Keratinocyte (primary cell): Measurements from ENCODE around the gene PURA. TPM values are rescaled to one million over a fixed set of nuclear protein-coding genes. Genes with fewer than 3 reads are reported as not detected.

Source experiments
- DNase-seq: peaks from one replicate; pipeline ENCODE4 v3.0.0-alpha.2; 2011; ENCODE audit warnings: low read depth, missing footprints, low spot score
- FAIRE-seq: peaks from 2 replicates; lab custom pipeline; 2011; peaks lifted over from hg19 to GRCh38; lab: Jason Lieb, UNC
- H2AFZ ChIP-seq: 2 replicates; pipeline ENCODE4 v1.6.0; 2012; ENCODE audit warnings: low read length, control low read depth, inconsistent platforms; ENCODE audit not compliant: control insufficient read depth
- H3K27ac ChIP-seq: 2 replicates; pipeline ENCODE4 v1.5.1; 2011; ENCODE audit warnings: low read length; ENCODE audit not compliant: control insufficient read depth, insufficient read depth
- H3K27me3 ChIP-seq: 3 replicates; pipeline ENCODE4 v1.6.0; 2011; ENCODE audit warnings: low read length; ENCODE audit not compliant: control insufficient read depth, insufficient read depth; ENCODE audit errors: extremely low read depth
- H3K36me3 ChIP-seq, 2 experiments: 2 replicates in 1 of 2; 3 replicates in 1 of 2; pipeline ENCODE4 v1.5.1; 2011; ENCODE audit warnings: low read length in 2 of 2, mild to moderate bottlenecking in 1 of 2; ENCODE audit not compliant: control insufficient read depth in 2 of 2, insufficient read depth in 2 of 2; ENCODE audit errors: extremely low read depth in 1 of 2
- H3K4me1 ChIP-seq: 3 replicates; pipeline ENCODE4 v1.5.1; 2011; ENCODE audit warnings: low read length; ENCODE audit not compliant: control insufficient read depth, insufficient read depth; ENCODE audit errors: extremely low read depth
- H3K4me2 ChIP-seq: 3 replicates; pipeline ENCODE4 v1.6.0; 2011; ENCODE audit warnings: low read depth, low read length; ENCODE audit not compliant: control insufficient read depth, insufficient read depth; ENCODE audit errors: extremely low read depth
- H3K4me3 ChIP-seq, 3 experiments: fragments of 200-600 bp in 1 of 3; sonication (generic) in 1 of 3; 2 replicates in 2 of 3; 3 replicates in 1 of 3; pipeline ENCODE4 v1.5.1; 2011 to 2016; ENCODE audit warnings: low read length in 3 of 3, mild to moderate bottlenecking in 3 of 3, control low read depth in 2 of 3, inconsistent platforms in 1 of 3, low read depth in 1 of 3, mixed read lengths in 1 of 3, mixed run types in 1 of 3, moderate library complexity in 1 of 3; ENCODE audit not compliant: control insufficient read depth in 2 of 3, insufficient read depth in 2 of 3; ENCODE audit errors: extremely low read depth in 1 of 3
- H3K79me2 ChIP-seq: 2 replicates; pipeline ENCODE4 v1.6.0; 2012; ENCODE audit warnings: low read length; ENCODE audit not compliant: control insufficient read depth, insufficient read depth
- H3K9ac ChIP-seq: 3 replicates; pipeline ENCODE4 v1.6.0; 2011; ENCODE audit warnings: low read length; ENCODE audit not compliant: control insufficient read depth, insufficient read depth; ENCODE audit errors: extremely low read depth
- H3K9me1 ChIP-seq: 3 replicates; pipeline ENCODE4 v1.6.0; 2011; ENCODE audit warnings: low read length; ENCODE audit not compliant: control insufficient read depth, insufficient read depth; ENCODE audit errors: extremely low read depth
- H3K9me3 ChIP-seq: 2 replicates; pipeline ENCODE4 v1.5.1; 2012; ENCODE audit warnings: low read depth, low read length; ENCODE audit not compliant: control insufficient read depth
- H4K20me1 ChIP-seq: 3 replicates; pipeline ENCODE4 v1.6.0; 2011; ENCODE audit warnings: low read length; ENCODE audit not compliant: control insufficient read depth, insufficient read depth; ENCODE audit errors: extremely low read depth
- EZH2 ChIP-seq: IDR thresholded peaks from one replicate; pipeline ENCODE4 v1.6.1; 2012; ENCODE audit warnings: inconsistent platforms, mild to moderate bottlenecking, low read length, moderate library complexity
- dilution Hi-C: fragments of 300-500 bp; cut with MboI; formaldehyde crosslinking; loops from one replicate; pipeline ENCODE4 v1.7.0; 2020; ENCODE audit warnings: low sequenced_read_pairs; ENCODE audit not compliant: extremely low pct_ligation_motif_present
- polyA plus RNA-seq, 5 experiments: library from polyadenylated mRNA; depleted of rRNA in 3 of 5; stranded (reverse) in 3 of 5; stranded (forward) in 1 of 5; unstranded in 1 of 5; fragments of >200 nt; gene quantifications; 1 replicate in 1 of 5; 2 replicates in 3 of 5; 3 replicates in 1 of 5; pipeline versions ENCODE4 v1.2.1 to v1.2.3, GENCODE V29; 2011 to 2012; ENCODE audit warnings: missing spikeins in 2 of 5, low read depth in 1 of 5, low replicate concordance in 1 of 5
- TF ChIP-seq, protein P1 (sequence below), 3 experiments: IDR thresholded peaks in 1 of 3; conservative IDR thresholded peaks in 1 of 3; optimal IDR thresholded peaks in 1 of 3; 2 replicates in 2 of 3; 3 replicates in 1 of 3; pipeline versions ENCODE3 to v1.5.1; 2011; ENCODE audit warnings: low read length in 3 of 3, mild to moderate bottlenecking in 3 of 3, moderate library complexity in 2 of 3, control low read depth in 1 of 3, inconsistent platforms in 1 of 3; ENCODE audit not compliant: insufficient read depth in 2 of 3; ENCODE audit errors: extremely low read depth in 1 of 3

Gene PURA
- polyA plus RNA-seq, 1 donor (not counting 4 experiments of a cell fraction or from before 2014, with no cell fraction given) = 4.1 TPM

DNA sequence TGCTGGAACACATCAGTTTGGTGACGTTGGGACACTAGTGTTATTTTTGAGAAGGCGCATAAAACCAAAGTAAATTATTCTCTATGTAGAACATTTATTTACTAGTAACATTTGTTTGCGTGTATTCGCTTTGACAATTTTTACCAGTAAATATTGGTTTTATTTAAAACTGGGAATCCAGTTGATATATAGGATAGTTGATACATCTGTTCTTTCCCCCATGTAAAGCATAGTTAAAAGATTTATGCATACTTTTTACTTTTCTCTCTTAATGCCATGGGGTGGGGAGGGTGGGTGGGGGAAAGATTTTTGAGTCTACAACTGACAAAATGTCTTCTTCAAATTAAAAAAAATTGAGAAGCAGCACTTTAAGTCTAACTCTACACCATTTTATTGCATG lies 11.7 kb downstream of the PURA start, which contains the start of gene IGIP:
TSS of gene IGIP (plus strand) at position 301 of the 400 bp plus-strand sequence. CDS start 2,540 bp downstream, outside the sequence.
- dilution Hi-C loops = no loop called here
- no peak within 1 kb of the TSS for H3K27ac ChIP-seq
- no peak within 1 kb of the TSS for H3K9ac ChIP-seq
- TF ChIP-seq, protein P1, sequence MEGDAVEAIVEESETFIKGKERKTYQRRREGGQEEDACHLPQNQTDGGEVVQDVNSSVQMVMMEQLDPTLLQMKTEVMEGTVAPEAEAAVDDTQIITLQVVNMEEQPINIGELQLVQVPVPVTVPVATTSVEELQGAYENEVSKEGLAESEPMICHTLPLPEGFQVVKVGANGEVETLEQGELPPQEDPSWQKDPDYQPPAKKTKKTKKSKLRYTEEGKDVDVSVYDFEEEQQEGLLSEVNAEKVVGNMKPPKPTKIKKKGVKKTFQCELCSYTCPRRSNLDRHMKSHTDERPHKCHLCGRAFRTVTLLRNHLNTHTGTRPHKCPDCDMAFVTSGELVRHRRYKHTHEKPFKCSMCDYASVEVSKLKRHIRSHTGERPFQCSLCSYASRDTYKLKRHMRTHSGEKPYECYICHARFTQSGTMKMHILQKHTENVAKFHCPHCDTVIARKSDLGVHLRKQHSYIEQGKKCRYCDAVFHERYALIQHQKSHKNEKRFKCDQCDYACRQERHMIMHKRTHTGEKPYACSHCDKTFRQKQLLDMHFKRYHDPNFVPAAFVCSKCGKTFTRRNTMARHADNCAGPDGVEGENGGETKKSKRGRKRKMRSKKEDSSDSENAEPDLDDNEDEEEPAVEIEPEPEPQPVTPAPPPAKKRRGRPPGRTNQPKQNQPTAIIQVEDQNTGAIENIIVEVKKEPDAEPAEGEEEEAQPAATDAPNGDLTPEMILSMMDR (optimal IDR thresholded peaks at IDR 0.05 in 1 of 3, IDR thresholded peaks at IDR 0.05 in 1 of 3, conservative IDR thresholded peaks at IDR 0.05 in 1 of 3; ENCODE audit: extremely low read depth in 1 of 3, insufficient read depth in 2 of 3, low read length in 3 of 3) = no peak
- TF ChIP-seq EZH2 = no peak
- H3K27me3 ChIP-seq = no peaks in the 10 kb centered on the region
- no peaks in the 10 kb centered on the region for H3K9me1 ChIP-seq
- no peak within 1 kb of the TSS for H3K4me3 ChIP-seq
- no peak for DNase-seq
- H3K79me2 ChIP-seq = peaks cover 7% of the 10 kb centered on the region
- no peak within 1 kb of the TSS for H2AFZ ChIP-seq
- no peaks in the 10 kb centered on the region for H3K4me1 ChIP-seq
- FAIRE-seq = no peak
- H3K9me3 ChIP-seq = no peaks in the 10 kb centered on the region
- H3K36me3 ChIP-seq = no peaks in the 10 kb centered on the region
- no peaks in the 10 kb centered on the region for H4K20me1 ChIP-seq
- H3K4me2 ChIP-seq = no peak within 1 kb of the TSS

DNA sequence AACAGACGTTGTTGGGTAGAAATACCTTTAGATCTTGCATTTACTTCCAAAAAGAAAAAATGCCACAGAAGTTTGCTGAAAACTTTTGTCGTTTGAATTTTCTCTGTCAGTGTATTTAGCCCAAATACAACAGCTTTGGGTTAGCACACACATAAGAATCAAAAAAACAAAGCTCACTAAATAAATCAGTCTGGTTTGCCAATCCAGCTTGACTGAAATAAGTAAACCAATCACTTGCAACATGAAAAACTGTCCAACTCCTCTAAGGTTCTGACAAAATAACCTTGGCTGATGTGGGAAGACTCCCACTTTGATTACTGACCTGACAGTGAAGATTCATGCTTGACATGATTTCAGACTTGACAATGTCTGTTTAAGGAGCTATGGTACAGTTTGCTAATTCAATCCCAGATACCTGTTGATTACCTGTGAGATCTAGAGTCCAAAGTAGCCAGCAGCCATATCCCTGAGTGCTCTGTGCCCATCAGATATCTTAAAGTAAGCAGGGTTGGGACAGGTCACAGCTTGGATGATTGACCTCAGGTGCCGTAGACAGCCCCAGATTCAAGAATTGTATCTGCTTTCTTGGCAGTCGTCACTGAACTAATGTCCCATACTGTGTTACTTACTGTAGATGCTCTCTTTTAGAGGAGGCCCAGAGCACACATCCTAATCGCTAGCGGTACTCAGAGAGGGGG lies 12.6 kb downstream of the PURA start:
- DNase-seq (no peak), FAIRE-seq (peak; percentile 32)
- Histone ChIP-seq H3K4me2 (no peak overlapping the region), H3K4me1 (peaks cover 5% of the 10 kb centered on the region), H3K27me3 (no peaks in the 10 kb centered on the region), H3K79me2 (peaks cover 4% of the 10 kb centered on the region), H3K27ac (no peak overlapping the region), H4K20me1 (no peaks in the 10 kb centered on the region), H3K9ac (no peak overlapping the region), H3K36me3 (no peaks in the 10 kb centered on the region), H3K4me3 (no peak overlapping the region), H3K9me3 (no peaks in the 10 kb centered on the region), H3K9me1 (no peaks in the 10 kb centered on the region), H2AFZ (no peak overlapping the region)
- dilution Hi-C loops = no loop called here
- TF ChIP-seq, protein P1 (optimal IDR thresholded peaks at IDR 0.05 in 1 of 3, IDR thresholded peaks at IDR 0.05 in 1 of 3, conservative IDR thresholded peaks at IDR 0.05 in 1 of 3; ENCODE audit: extremely low read depth in 1 of 3, insufficient read depth in 2 of 3, low read length in 3 of 3) = no peak
- TF ChIP-seq EZH2 = no peak
